Activated B cell treated with CpG ODN at 0.5 μM for 24 hours (primary cell): ENCODE measurements around the gene IFT80. TPM values are rescaled to one million over a fixed set of nuclear protein-coding genes. Genes with fewer than 3 reads are reported as not detected.

Experiments
- ATAC-seq: fragments of 200-7000 bp; cut with Tn5 transposase; one replicate; pipeline ENCODE4 v1.10.0; 2021; ENCODE audit warnings: low read depth, mild to moderate bottlenecking, moderate library complexity
- CTCF ChIA-PET: fragments of 350-600 bp; sonication (Branson Sonifier 250); formaldehyde crosslinking; loops from one replicate; lab custom pipeline; 2021; ENCODE audit warnings: antibody characterized with exemption; lab: Charles Lee
- POLR2A ChIA-PET: fragments of 350-600 bp; sonication (Branson Sonifier 250); formaldehyde crosslinking; loops from one replicate; lab custom pipeline; 2021; ENCODE audit warnings: antibody characterized with exemption; lab: Charles Lee
- DNase-seq: peaks from one replicate; pipeline ENCODE4 v3.0.0; 2022
- H3K27ac Mint-ChIP-seq: one replicate; pipeline ENCODE4 v1.8.0; 2020; ENCODE audit warnings: mixed read lengths
- H3K27me3 Mint-ChIP-seq: one replicate; pipeline ENCODE4 v1.8.0; 2021; ENCODE audit warnings: mixed read lengths
- H3K36me3 Mint-ChIP-seq: one replicate; pipeline ENCODE4 v1.8.0; 2021; ENCODE audit warnings: low read depth, mixed read lengths
- H3K4me1 Mint-ChIP-seq: one replicate; pipeline ENCODE4 v1.8.0; 2021; ENCODE audit warnings: mixed read lengths
- H3K4me3 Mint-ChIP-seq: one replicate; pipeline ENCODE4 v1.8.0; 2020; ENCODE audit warnings: mild to moderate bottlenecking, mixed read lengths
- H3K9me3 Mint-ChIP-seq: one replicate; pipeline ENCODE4 v1.8.0; 2020; ENCODE audit warnings: mixed read lengths
- intact Hi-C: fragments of 100-400 bp; cut with micrococcal nuclease; formaldehyde crosslinking; loops from one replicate; pipeline ENCODE4 v1.15.1; 2024
- total RNA-seq: library from RNA; stranded (reverse); gene quantifications from 2 replicates; pipeline ENCODE4 v1.2.3, GENCODE V29; 2022
- TF ChIP-seq, protein P1 (sequence below): fragments of 200-600 bp; IDR thresholded peaks from one replicate; pipeline ENCODE4 v1.8.0; 2022; ENCODE audit warnings: antibody characterized with exemption, mild to moderate bottlenecking

IFT80 gene
- total RNA-seq, 1 donor from 2014 or later, result 26.7 TPM

DNA sequence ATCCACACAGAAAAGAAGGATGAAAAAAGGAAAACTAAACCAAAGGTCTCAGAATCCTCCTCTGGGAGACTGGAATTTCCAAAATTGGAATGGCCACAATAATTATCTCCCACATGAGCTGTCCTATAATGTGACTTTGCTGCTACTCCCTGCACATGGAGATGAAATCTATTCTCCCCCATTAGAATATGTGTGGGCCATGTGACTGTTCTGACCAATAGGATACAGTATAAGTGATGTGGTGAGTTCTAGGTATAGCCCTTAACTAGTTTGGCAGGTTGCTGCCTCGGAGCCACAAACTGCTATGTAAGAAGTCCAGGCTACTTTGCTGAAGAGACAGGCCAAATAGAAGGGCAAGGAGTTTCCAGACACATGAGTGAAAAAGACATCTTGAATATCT lies 45.4 kb upstream of the IFT80 start:
- Mint-ChIP-seq H3K27ac (no peak overlapping the region), H3K9me3 (peaks cover 2% of the 10 kb centered on the region), H3K4me3 (no peak overlapping the region), H3K27me3 (no peaks in the 10 kb centered on the region), H3K4me1 (peaks cover 27% of the 10 kb centered on the region), H3K36me3 (peaks cover 28% of the 10 kb centered on the region)
- DNase-seq, result no peak
- TF ChIP-seq, protein P1, sequence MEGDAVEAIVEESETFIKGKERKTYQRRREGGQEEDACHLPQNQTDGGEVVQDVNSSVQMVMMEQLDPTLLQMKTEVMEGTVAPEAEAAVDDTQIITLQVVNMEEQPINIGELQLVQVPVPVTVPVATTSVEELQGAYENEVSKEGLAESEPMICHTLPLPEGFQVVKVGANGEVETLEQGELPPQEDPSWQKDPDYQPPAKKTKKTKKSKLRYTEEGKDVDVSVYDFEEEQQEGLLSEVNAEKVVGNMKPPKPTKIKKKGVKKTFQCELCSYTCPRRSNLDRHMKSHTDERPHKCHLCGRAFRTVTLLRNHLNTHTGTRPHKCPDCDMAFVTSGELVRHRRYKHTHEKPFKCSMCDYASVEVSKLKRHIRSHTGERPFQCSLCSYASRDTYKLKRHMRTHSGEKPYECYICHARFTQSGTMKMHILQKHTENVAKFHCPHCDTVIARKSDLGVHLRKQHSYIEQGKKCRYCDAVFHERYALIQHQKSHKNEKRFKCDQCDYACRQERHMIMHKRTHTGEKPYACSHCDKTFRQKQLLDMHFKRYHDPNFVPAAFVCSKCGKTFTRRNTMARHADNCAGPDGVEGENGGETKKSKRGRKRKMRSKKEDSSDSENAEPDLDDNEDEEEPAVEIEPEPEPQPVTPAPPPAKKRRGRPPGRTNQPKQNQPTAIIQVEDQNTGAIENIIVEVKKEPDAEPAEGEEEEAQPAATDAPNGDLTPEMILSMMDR, result no peak
- no peak for ATAC-seq
- ChIA-PET CTCF (no interaction called here), POLR2A (no interaction called here)
- intact Hi-C loops, result no loop called here

DNA sequence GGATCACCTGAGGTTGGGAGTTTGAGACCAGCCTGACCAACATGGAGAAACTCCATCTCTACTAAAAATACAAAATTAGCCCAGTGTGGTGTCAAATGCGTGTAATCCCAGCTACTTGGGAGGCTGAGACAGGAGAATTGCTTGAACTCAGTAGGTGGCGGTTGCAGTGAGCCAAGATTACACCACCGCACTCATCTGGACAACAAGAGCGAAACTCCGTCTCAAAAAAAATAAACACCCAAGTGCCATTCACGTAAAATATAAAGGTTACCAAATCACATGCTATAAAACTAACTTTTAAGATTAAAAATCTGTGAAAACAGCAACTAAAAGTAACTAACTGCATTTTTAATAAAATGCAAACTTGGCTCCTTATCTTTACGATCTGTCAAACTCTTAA lies 41.7 kb upstream of the IFT80 start:
- CTCF ChIA-PET, result no interaction called here
- Mint-ChIP-seq H3K9me3 (peaks cover 2% of the 10 kb centered on the region), H3K36me3 (peaks cover 46% of the 10 kb centered on the region), H3K27me3 (no peaks in the 10 kb centered on the region), H3K4me3 (no peak overlapping the region), H3K4me1 (peaks cover 9% of the 10 kb centered on the region), H3K27ac (no peak overlapping the region)
- intact Hi-C loops, result no loop called here
- ATAC-seq, result no peak
- TF ChIP-seq, protein P1, result no peak
- POLR2A ChIA-PET, result no interaction called here
- no peak for DNase-seq

DNA sequence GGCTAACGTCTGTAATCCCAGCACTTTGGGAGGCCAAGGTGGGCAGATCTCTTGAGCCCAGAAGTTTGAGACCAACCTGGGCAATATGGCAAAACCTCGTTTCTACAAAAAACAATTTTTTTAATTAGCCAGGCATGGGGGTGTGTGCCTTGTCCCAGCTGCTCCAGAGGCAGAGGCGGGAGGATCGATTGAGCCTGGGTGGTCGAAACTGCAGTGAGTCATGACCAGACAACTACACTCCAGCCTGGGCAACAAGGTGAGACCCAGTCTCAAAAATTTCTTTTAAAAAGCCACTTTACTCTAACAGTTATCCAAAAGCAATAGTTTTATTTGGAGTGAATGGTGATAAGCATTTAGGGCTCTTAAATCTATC lies 38.0 kb upstream of the IFT80 start:
- no peak for DNase-seq
- H3K4me3 Mint-ChIP-seq, result no peak overlapping the region
- peaks cover 61% of the 10 kb centered on the region for H3K36me3 Mint-ChIP-seq
- peaks cover 2% of the 10 kb centered on the region for H3K9me3 Mint-ChIP-seq
- intact Hi-C loops, result no loop called here
- TF ChIP-seq, protein P1, result no peak
- no peak for ATAC-seq
- no peaks in the 10 kb centered on the region for H3K27me3 Mint-ChIP-seq
- POLR2A ChIA-PET, result no interaction called here
- CTCF ChIA-PET, result no interaction called here
- H3K27ac Mint-ChIP-seq, result no peak overlapping the region
- peaks cover 2% of the 10 kb centered on the region for H3K4me1 Mint-ChIP-seq

DNA sequence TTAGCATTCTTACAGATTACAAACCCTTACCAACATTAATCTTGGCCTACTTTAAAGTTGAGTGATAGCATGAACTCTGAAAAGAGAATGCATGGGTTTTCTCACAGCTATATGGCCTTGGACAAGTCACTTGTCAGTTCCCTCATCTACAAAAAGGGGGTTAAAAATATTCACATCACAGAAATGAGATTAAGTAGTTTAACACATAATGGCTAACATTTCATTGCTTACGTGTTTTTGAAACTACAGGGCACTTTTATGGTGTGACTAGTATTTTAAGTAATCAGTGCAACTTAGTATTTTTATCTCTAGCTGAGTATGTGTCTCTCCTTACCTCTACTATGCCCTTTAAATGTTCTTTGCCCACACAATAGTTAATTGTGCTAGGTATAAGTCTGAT lies 36.7 kb upstream of the IFT80 start:
- H3K4me1 Mint-ChIP-seq, result peaks cover 2% of the 10 kb centered on the region
- ATAC-seq, result no peak
- H3K27ac Mint-ChIP-seq, result no peak overlapping the region
- TF ChIP-seq, protein P1, result no peak
- ChIA-PET POLR2A (no interaction called here), CTCF (no interaction called here)
- intact Hi-C loops, result no loop called here
- H3K27me3 Mint-ChIP-seq, result no peaks in the 10 kb centered on the region
- peaks cover 70% of the 10 kb centered on the region for H3K36me3 Mint-ChIP-seq
- H3K4me3 Mint-ChIP-seq, result no peak overlapping the region
- DNase-seq, result no peak
- peaks cover 2% of the 10 kb centered on the region for H3K9me3 Mint-ChIP-seq

DNA sequence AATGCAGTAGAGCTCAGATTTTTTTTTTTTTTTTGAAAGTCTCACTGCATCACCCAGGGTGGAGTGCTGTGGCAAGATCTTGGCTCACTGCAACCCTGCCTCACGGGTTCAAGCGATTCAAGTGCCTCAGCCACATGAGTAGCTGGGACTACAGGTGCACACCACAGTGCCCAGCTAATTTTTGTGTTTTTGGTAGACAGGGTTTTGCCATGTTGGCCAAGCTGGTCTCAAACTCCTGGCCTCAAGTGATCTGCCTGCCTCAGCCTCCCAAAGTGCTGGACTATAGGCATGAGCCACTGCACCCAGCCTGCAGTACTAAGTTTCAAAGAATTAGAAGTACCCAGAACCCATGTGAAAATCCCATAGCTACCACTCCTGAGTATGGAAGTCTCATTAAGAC lies 36.1 kb upstream of the IFT80 start:
- Mint-ChIP-seq H3K9me3 (peaks cover 2% of the 10 kb centered on the region), H3K27me3 (no peaks in the 10 kb centered on the region), H3K36me3 (peaks cover 73% of the 10 kb centered on the region), H3K4me3 (no peak overlapping the region), H3K27ac (no peak overlapping the region), H3K4me1 (peaks cover 2% of the 10 kb centered on the region)
- TF ChIP-seq, protein P1, result no peak
- intact Hi-C loops, result no loop called here
- ChIA-PET POLR2A (no interaction called here), CTCF (no interaction called here)
- DNase-seq, result no peak
- ATAC-seq, result no peak
